ENCODE data around the gene GTF2H4. TPM values are rescaled to one million over a fixed set of nuclear protein-coding genes. Genes with fewer than 3 reads are reported as not detected.
"Not testable (repeated sequence)": the region's sequence is repeated elsewhere in the genome, so short reads cannot be mapped to it uniquely, and the experiment has no call there.

Gene GTF2H4
- total RNA-seq, 4 donors from 2014 or later = 9.5 to 34.4 (median 18.2) TPM

- peaks cover 0 to 6% of the 10 kb centered on the region in 2 donors for H3K4me1 ChIP-seq
- no peak for DNase-seq
- H3K9me3 ChIP-seq = no peaks in the 10 kb centered on the region
- 86 to 93% methylated on average over 15 to 16 of the region's 16 CpGs for WGBS, 2 donors
- H3K27me3 ChIP-seq = no peaks in the 10 kb centered on the region
- intact Hi-C loops (cut with DNase I) = no loop called here
- H3K36me3 ChIP-seq = peaks cover 63 to 64% of the 10 kb centered on the region in 2 donors
- TF ChIP-seq POLR2A (IDR thresholded peaks at IDR 0.05) (no peak), CTCF (IDR thresholded peaks at IDR 0.05) (no peak)
- no peak overlapping the region for H3K4me3 ChIP-seq (replicated peaks in 1 of 3)
- no peak overlapping the region for H3K27ac ChIP-seq
These were observed 10.1 kb upstream of the GTF2H4 start for GRCh38 chr6:30897882-30898281.

- intact Hi-C loops (cut with DNase I) = no loop called here
These were observed 9.2 kb upstream of the GTF2H4 start for GRCh38 chr6:30898750-30899360.

GRCh38 chr6:30900863-30901417, 7.1 kb upstream of the GTF2H4 start:
- H3K27ac ChIP-seq = no peak overlapping the region
- no peaks in the 10 kb centered on the region for H3K27me3 ChIP-seq
- intact Hi-C loops (cut with DNase I) = no loop called here
- no peak for TF ChIP-seq CTCF (IDR thresholded peaks at IDR 0.05)
- no peak for TF ChIP-seq POLR2A (IDR thresholded peaks at IDR 0.05)
- H3K4me1 ChIP-seq = peaks cover 0 to 6% of the 10 kb centered on the region in 2 donors
- WGBS, 2 donors = 92 to 96% methylated on average over 1 of the region's 1 CpG
- peaks cover 34 to 36% of the 10 kb centered on the region in 2 donors for H3K36me3 ChIP-seq
- DNase-seq = no peak
- H3K4me3 ChIP-seq (replicated peaks in 1 of 3) = no peak overlapping the region
- no peaks in the 10 kb centered on the region for H3K9me3 ChIP-seq

More at GRCh38 chr6:30898750-30899360, 9.2 kb upstream of the GTF2H4 start:
- no peak overlapping the region for H3K4me3 ChIP-seq (replicated peaks in 1 of 3)
- no peaks in the 10 kb centered on the region for H3K27me3 ChIP-seq
- peaks cover 0 to 6% of the 10 kb centered on the region in 2 donors for H3K4me1 ChIP-seq
- no peak overlapping the region for H3K27ac ChIP-seq
- no peak for DNase-seq
- no peaks in the 10 kb centered on the region for H3K9me3 ChIP-seq
- H3K36me3 ChIP-seq = peaks cover 54 to 56% of the 10 kb centered on the region in 2 donors
- WGBS, 2 donors = 82 to 86% methylated on average over 23 of the region's 23 CpGs
- TF ChIP-seq CTCF (IDR thresholded peaks at IDR 0.05) (no peak), POLR2A (IDR thresholded peaks at IDR 0.05) (no peak)

GRCh38 chr6:30901436-30901835, 6.6 kb upstream of the GTF2H4 start:
- H3K27me3 ChIP-seq = no peaks in the 10 kb centered on the region
- peaks cover 33 to 35% of the 10 kb centered on the region in 2 donors for H3K36me3 ChIP-seq
- H3K4me3 ChIP-seq (replicated peaks in 1 of 3) = no peak overlapping the region
- TF ChIP-seq CTCF (IDR thresholded peaks at IDR 0.05) = no peak
- TF ChIP-seq POLR2A (IDR thresholded peaks at IDR 0.05) = no peak
- H3K4me1 ChIP-seq = peaks cover 0 to 6% of the 10 kb centered on the region in 2 donors
- DNase-seq = no peak
- H3K9me3 ChIP-seq = no peaks in the 10 kb centered on the region
- intact Hi-C loops (cut with DNase I) = no loop called here
- H3K27ac ChIP-seq = no peak overlapping the region

- WGBS, 2 donors = 53% methylated on average over 9 of the region's 9 CpGs
- H3K4me1 ChIP-seq; intact Hi-C loops (cut with DNase I); H3K27ac ChIP-seq; H3K27me3 ChIP-seq; H3K9me3 ChIP-seq; H3K4me3 ChIP-seq (replicated peaks in 1 of 3): not testable (repeated sequence)
- peaks cover 25 to 27% of the 10 kb centered on the region in 2 donors for H3K36me3 ChIP-seq
- DNase-seq = peak; percentile 37 to 50
These were observed 5.8 kb upstream of the GTF2H4 start for GRCh38 chr6:30902196-30902595.

All from thyroid gland (tissue), 4 donors.